Right lobe of liver (tissue), 4 donors: ENCODE measurements around the gene AKR1C1.

Source experiments
- POLR2A ChIP-seq: fragments of 450-650 bp; IDR thresholded peaks from one replicate; pipeline ENCODE4 v1.6.1; 2017; ENCODE audit warnings: antibody characterized with exemption, mild to moderate bottlenecking
- TF ChIP-seq, protein P1 (sequence below), 4 donors: fragments of 200-600 bp in 3 of 4; fragments of 450-650 bp in 1 of 4; IDR thresholded peaks; one replicate each; pipeline versions ENCODE4 v1.5.1 to v1.8.0; 2016 to 2022; ENCODE audit warnings: antibody characterized with exemption in 4 of 4, mild to moderate bottlenecking in 2 of 4
- donor health status: DM: no; HTN: no; CAD: no.
- donor health status: DM: no; HTN: no; CAD: no.
- donor health status: DM: no; HTN: yes; CAD: no.

DNA sequence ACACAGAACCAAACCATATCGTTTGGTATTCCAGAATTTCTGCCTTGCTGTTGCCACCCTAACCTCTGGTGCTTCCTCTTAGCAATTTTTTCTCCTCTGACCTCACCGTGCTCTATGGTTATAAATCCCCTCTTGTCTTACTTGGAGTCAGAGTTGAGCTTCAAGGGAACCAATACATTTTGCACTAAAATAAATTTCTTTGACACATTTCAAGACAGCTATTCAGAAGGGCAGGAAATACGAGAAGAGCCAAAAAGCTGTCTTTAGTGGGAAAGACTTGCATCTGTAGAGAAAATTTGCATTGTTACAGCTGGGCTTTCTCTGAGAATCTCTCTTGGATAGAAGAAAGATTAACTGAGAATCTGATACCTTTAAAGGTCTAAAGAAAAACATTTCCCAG, 54.9 kb downstream of the AKR1C1 start:
- TF ChIP-seq, protein P1, sequence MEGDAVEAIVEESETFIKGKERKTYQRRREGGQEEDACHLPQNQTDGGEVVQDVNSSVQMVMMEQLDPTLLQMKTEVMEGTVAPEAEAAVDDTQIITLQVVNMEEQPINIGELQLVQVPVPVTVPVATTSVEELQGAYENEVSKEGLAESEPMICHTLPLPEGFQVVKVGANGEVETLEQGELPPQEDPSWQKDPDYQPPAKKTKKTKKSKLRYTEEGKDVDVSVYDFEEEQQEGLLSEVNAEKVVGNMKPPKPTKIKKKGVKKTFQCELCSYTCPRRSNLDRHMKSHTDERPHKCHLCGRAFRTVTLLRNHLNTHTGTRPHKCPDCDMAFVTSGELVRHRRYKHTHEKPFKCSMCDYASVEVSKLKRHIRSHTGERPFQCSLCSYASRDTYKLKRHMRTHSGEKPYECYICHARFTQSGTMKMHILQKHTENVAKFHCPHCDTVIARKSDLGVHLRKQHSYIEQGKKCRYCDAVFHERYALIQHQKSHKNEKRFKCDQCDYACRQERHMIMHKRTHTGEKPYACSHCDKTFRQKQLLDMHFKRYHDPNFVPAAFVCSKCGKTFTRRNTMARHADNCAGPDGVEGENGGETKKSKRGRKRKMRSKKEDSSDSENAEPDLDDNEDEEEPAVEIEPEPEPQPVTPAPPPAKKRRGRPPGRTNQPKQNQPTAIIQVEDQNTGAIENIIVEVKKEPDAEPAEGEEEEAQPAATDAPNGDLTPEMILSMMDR (IDR thresholded peaks at IDR 0.05) = no peak
- TF ChIP-seq POLR2A = no peak
